HepG2 (cell line): ENCODE results near the gene CD44. TPM values are rescaled to one million over a fixed set of nuclear protein-coding genes. Genes with fewer than 3 reads are reported as not detected.

Experiments
- ATAC-seq: fragments of 200-7000 bp; cut with Tn5 transposase; 3 replicates; pipeline ENCODE4 v1.9.1; 2020; ENCODE audit warnings: mild to moderate bottlenecking, moderate library complexity
- BruUV-seq: library from RNA; stranded (reverse); fragments of 400-500 nt; replicated peaks from 2 replicates; lab custom pipeline; 2021; lab: Mats Ljungman, UMichigan
- CTCF ChIA-PET: fragments of 300-600 bp; formaldehyde crosslinking; extraction: SDS; loops from one replicate; lab custom pipeline; 2021; ENCODE audit warnings: low total read pairs, inconsistent platforms, low intra/inter-chr PET ratio; lab: Yijun Ruan, JAX
- POLR2A ChIA-PET: fragments of 350-600 bp; sonication (Branson Sonifier 250); formaldehyde crosslinking; loops from one replicate; lab custom pipeline; 2020; ENCODE audit warnings: antibody characterized with exemption, inconsistent platforms; lab: Yijun Ruan, JAX
- DNase-seq: peaks from one replicate; pipeline ENCODE4 v3.0.0-alpha.2; 2015; ENCODE audit warnings: low spot score
- FAIRE-seq: peaks from 3 replicates; lab custom pipeline; 2011; peaks lifted over from hg19 to GRCh38; lab: Jason Lieb, UNC
- H2AFZ ChIP-seq: one replicate; pipeline ENCODE4 v1.6.1; 2011; ENCODE audit warnings: low read length, inconsistent platforms
- H3K27ac ChIP-seq: fragments of 300-600 bp; 3 replicates; pipeline ENCODE4 v1.8.0; 2011; ENCODE audit warnings: mixed run types, mild to moderate bottlenecking, mixed read lengths, low read length, inconsistent platforms; ENCODE audit not compliant: insufficient read depth; ENCODE audit errors: extremely low read length
- H3K27me3 ChIP-seq, 2 experiments: fragments of 200-600 bp in 1 of 2; 2 replicates in 1 of 2; 3 replicates in 1 of 2; pipeline versions ENCODE4 v1.6.0 to v1.8.0; 2011; ENCODE audit warnings: low read length in 2 of 2, mild to moderate bottlenecking in 2 of 2, moderate library complexity in 2 of 2, inconsistent platforms in 1 of 2; ENCODE audit not compliant: insufficient read depth in 2 of 2, control insufficient read depth in 1 of 2
- H3K36me3 ChIP-seq, 2 experiments: fragments of 200-600 bp in 1 of 2; replicated peaks in 1 of 2; 2 replicates in 1 of 2; 3 replicates in 1 of 2; pipeline versions ENCODE4 v1.5.1 to v1.8.0; 2011; ENCODE audit warnings: low read length in 2 of 2, inconsistent platforms in 1 of 2; ENCODE audit not compliant: insufficient read depth in 2 of 2, control insufficient read depth in 1 of 2
- H3K4me1 ChIP-seq: 2 replicates; pipeline ENCODE4 v1.5.1; 2012; ENCODE audit warnings: low read length, inconsistent platforms; ENCODE audit not compliant: insufficient read depth
- H3K4me2 ChIP-seq: 2 replicates; pipeline ENCODE4 v1.6.0; 2011; ENCODE audit warnings: low read depth, low read length, inconsistent platforms
- H3K4me3 ChIP-seq, 3 experiments: fragments of 200-600 bp in 1 of 3; sonication (generic), shearing (Covaris generic) in 1 of 3; replicated peaks in 1 of 3; 2 replicates each; pipeline ENCODE4 v1.5.1; 2011 to 2016; ENCODE audit warnings: low read length in 3 of 3, inconsistent platforms in 2 of 3, low read depth in 2 of 3, mild to moderate bottlenecking in 2 of 3, control low read depth in 1 of 3, mixed read lengths in 1 of 3; ENCODE audit not compliant: insufficient read depth in 1 of 3
- H3K79me2 ChIP-seq: one replicate; pipeline ENCODE4 v1.6.1; 2011; ENCODE audit warnings: low read length, inconsistent platforms; ENCODE audit not compliant: insufficient read depth
- H3K9ac ChIP-seq: 2 replicates; pipeline ENCODE4 v1.6.0; 2011; ENCODE audit warnings: mild to moderate bottlenecking, low read depth, low read length, inconsistent platforms; ENCODE audit not compliant: insufficient read depth
- H3K9me3 ChIP-seq: 2 replicates; pipeline ENCODE4 v1.5.1; 2012; ENCODE audit warnings: mild to moderate bottlenecking, low read length
- H4K20me1 ChIP-seq: 2 replicates; pipeline ENCODE4 v1.6.0; 2011; ENCODE audit warnings: inconsistent platforms, mild to moderate bottlenecking, low read length, moderate library complexity; ENCODE audit not compliant: insufficient read depth
- ARNT ChIP-seq: fragments of 450-650 bp; IDR thresholded peaks from 2 replicates; pipeline ENCODE4 v1.6.1; 2017
- MEF2D ChIP-seq: sonication (generic); formaldehyde crosslinking; IDR thresholded peaks from 2 replicates; pipeline ENCODE4 v1.5.1; 2020; ENCODE audit warnings: mild to moderate bottlenecking, missing genetic modification reagents
- REST ChIP-seq, 2 experiments: IDR thresholded peaks; 2 replicates each; pipeline ENCODE4 v1.6.1; 2011 to 2012; ENCODE audit warnings: low read length in 2 of 2, borderline replicate concordance in 1 of 2, low read depth in 1 of 2, mild to moderate bottlenecking in 1 of 2, moderate library complexity in 1 of 2
- REXO4 ChIP-seq: sonication (generic); formaldehyde crosslinking; IDR thresholded peaks from 2 replicates; pipeline ENCODE4 v1.8.0; 2022; ENCODE audit warnings: missing genetic modification reagents, mild to moderate bottlenecking, borderline replicate concordance
- ZNF335 ChIP-seq: sonication (generic); formaldehyde crosslinking; IDR thresholded peaks from 2 replicates; pipeline ENCODE4 v1.4.0; 2020; ENCODE audit warnings: missing genetic modification reagents
- ZNF563 ChIP-seq: sonication (generic); formaldehyde crosslinking; IDR thresholded peaks from 2 replicates; pipeline ENCODE4 v1.8.0; 2022; ENCODE audit warnings: mild to moderate bottlenecking, moderate library complexity, missing genetic modification reagents
- ZNF75D ChIP-seq: sonication (generic); formaldehyde crosslinking; IDR thresholded peaks from 2 replicates; pipeline ENCODE4 v1.8.1; 2023; ENCODE audit warnings: missing genetic modification reagents, mild to moderate bottlenecking, borderline replicate concordance
- ZSCAN12 ChIP-seq: sonication (generic); formaldehyde crosslinking; IDR thresholded peaks from 2 replicates; pipeline ENCODE4 v1.9.0; 2021; ENCODE audit warnings: mild to moderate bottlenecking, missing genetic modification reagents
- WGBS: methylation state at CpG from one replicate; pipeline ENCODE4 v1.1.6; 2017; ENCODE audit warnings: low lambda C conversion rate; 5-methylcytosine and 5-hydroxymethylcytosine counted together
- in situ Hi-C: cut with HindIII; loops from 2 replicates; pipeline ENCODE4 v1.10.0; 2017; ENCODE audit warnings: low pct_unique_long_range_greater_than_20kb; ENCODE audit not compliant: extremely low pct_ligation_motif_present
- intact Hi-C: fragments of 100-400 bp; cut with micrococcal nuclease; formaldehyde crosslinking; loops from one replicate; pipeline ENCODE4 v1.10.0; 2022; ENCODE audit not compliant: unreplicated experiment
- polyA plus RNA-seq, 8 experiments: library from polyadenylated mRNA; depleted of rRNA in 3 of 8; stranded (reverse) in 7 of 8; unstranded in 1 of 8; fragments of >200 nt; fragmentation: Illumina TruSeq in 4 of 8; extraction: Trizol in 4 of 8; gene quantifications; 2 replicates each; pipeline versions ENCODE4 v1.2.1 to v1.2.3, GENCODE V29; 2011 to 2016; ENCODE audit warnings: low read depth in 4 of 8, missing spikeins in 1 of 8, mixed read lengths in 1 of 8; ENCODE audit not compliant: insufficient read depth in 1 of 8
- total RNA-seq, 5 experiments: library from RNA; depleted of rRNA; stranded (reverse); fragments of >200 nt; fragmentation: Illumina TruSeq; extraction: Trizol; gene quantifications; 2 replicates each; pipeline ENCODE4 v1.2.3, GENCODE V29; 2016; ENCODE audit warnings: low read depth in 1 of 5
- TF ChIP-seq, protein P1 (sequence below): sonication (generic); formaldehyde crosslinking; IDR thresholded peaks from 2 replicates; pipeline ENCODE4 v1.8.0; 2022; ENCODE audit warnings: missing genetic modification reagents, mild to moderate bottlenecking, borderline replicate concordance
- TF ChIP-seq, protein P2 (sequence below): sonication (generic); formaldehyde crosslinking; IDR thresholded peaks from 2 replicates; pipeline ENCODE4 v1.4.0; 2020; ENCODE audit warnings: missing genetic modification reagents
- TF ChIP-seq, protein P3 (sequence below): sonication (generic); formaldehyde crosslinking; IDR thresholded peaks from 2 replicates; pipeline ENCODE4 v1.4.0; 2020; ENCODE audit warnings: missing genetic modification reagents, mild to moderate bottlenecking, borderline replicate concordance
- TF ChIP-seq, protein P4 (sequence below): sonication (generic); formaldehyde crosslinking; IDR thresholded peaks from 2 replicates; pipeline ENCODE4 v1.5.0; 2020; ENCODE audit warnings: missing genetic modification reagents
- TF ChIP-seq, protein P5 (sequence below): IDR thresholded peaks from 2 replicates; pipeline ENCODE4 v1.4.0; 2020; ENCODE audit warnings: mild to moderate bottlenecking, missing genetic modification reagents

The CD44 gene
- total and polyA plus RNA-seq, 2 of the 13 experiments (the other 11 are each of a cell fraction or from before 2014, with no cell fraction given) = 0.02 to 0.11 TPM

- intact Hi-C loops (no loop called here), in situ Hi-C loops (no loop called here)
- POLR2A ChIA-PET = no interaction called here
- CTCF ChIA-PET = no interaction called here
- no peak overlapping the region for H2AFZ ChIP-seq
- H3K9ac ChIP-seq = no peak overlapping the region
- H3K27me3 ChIP-seq = peaks cover 4 to 46% of the 10 kb centered on the region in 2 experiments; a peak in 3 of 5 replicates
- H3K4me1 ChIP-seq = peaks cover 9% of the 10 kb centered on the region; the same call in 1 of the 2 replicates
- peak overlapping the region; percentile 36; the same call in 1 of the 2 replicates for H3K4me2 ChIP-seq
- no peaks in the 10 kb centered on the region for H3K9me3 ChIP-seq
- no peaks in the 10 kb centered on the region for H3K79me2 ChIP-seq
- no peaks in the 10 kb centered on the region for H3K36me3 ChIP-seq
- no peak overlapping the region for H3K4me3 ChIP-seq
- ATAC-seq (peak; percentile 51; the same call in 2 of the 3 replicates), FAIRE-seq (no peak), DNase-seq (no peak)
- no peaks in the 10 kb centered on the region for H4K20me1 ChIP-seq
- BruUV-seq = no TSS peak
- WGBS = 56% methylated on average over 1 of the region's 8 CpGs
- H3K27ac ChIP-seq = no peak overlapping the region
- TF ChIP-seq, protein P1, sequence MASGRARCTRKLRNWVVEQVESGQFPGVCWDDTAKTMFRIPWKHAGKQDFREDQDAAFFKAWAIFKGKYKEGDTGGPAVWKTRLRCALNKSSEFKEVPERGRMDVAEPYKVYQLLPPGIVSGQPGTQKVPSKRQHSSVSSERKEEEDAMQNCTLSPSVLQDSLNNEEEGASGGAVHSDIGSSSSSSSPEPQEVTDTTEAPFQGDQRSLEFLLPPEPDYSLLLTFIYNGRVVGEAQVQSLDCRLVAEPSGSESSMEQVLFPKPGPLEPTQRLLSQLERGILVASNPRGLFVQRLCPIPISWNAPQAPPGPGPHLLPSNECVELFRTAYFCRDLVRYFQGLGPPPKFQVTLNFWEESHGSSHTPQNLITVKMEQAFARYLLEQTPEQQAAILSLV (CRISPR knock-in tag) = no peak
- no peak for TF ChIP-seq ARNT
- no peak for TF ChIP-seq ZNF335 (CRISPR knock-in tag)
- no peak for TF ChIP-seq REXO4 (CRISPR knock-in tag)
- TF ChIP-seq, protein P2, sequence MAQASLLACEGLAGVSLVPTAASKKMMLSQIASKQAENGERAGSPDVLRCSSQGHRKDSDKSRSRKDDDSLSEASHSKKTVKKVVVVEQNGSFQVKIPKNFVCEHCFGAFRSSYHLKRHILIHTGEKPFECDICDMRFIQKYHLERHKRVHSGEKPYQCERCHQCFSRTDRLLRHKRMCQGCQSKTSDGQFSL = no peak
- no peak for TF ChIP-seq ZNF75D
- no peak for TF ChIP-seq MEF2D (CRISPR knock-in tag)
- no peak for TF ChIP-seq REST (IDR thresholded peaks at IDR 0.05; ENCODE audit: borderline replicate concordance in 1 of 2, low read depth in 1 of 2, low read length in 2 of 2)
- TF ChIP-seq, protein P3, sequence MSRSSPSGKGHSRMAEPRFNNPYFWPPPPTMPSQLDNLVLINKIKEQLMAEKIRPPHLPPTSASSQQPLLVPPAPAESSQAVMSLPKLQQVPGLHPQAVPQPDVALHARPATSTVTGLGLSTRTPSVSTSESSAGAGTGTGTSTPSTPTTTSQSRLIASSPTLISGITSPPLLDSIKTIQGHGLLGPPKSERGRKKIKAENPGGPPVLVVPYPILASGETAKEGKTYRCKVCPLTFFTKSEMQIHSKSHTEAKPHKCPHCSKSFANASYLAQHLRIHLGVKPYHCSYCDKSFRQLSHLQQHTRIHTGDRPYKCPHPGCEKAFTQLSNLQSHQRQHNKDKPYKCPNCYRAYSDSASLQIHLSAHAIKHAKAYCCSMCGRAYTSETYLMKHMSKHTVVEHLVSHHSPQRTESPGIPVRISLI (CRISPR knock-in tag) = no peak
- TF ChIP-seq ZNF563 (CRISPR knock-in tag) = no peak
- TF ChIP-seq, protein P4, sequence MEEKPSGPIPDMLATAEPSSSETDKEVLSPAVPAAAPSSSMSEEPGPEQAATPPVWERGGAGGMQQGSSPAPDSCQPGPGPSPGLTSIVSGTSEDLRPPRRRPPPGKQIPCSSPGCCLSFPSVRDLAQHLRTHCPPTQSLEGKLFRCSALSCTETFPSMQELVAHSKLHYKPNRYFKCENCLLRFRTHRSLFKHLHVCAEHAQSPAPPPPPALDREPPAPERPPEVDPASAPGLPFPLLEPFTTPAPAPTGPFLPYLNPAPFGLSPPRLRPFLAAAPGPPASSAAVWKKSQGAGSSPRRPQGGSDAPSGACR = no peak
- TF ChIP-seq, protein P5, sequence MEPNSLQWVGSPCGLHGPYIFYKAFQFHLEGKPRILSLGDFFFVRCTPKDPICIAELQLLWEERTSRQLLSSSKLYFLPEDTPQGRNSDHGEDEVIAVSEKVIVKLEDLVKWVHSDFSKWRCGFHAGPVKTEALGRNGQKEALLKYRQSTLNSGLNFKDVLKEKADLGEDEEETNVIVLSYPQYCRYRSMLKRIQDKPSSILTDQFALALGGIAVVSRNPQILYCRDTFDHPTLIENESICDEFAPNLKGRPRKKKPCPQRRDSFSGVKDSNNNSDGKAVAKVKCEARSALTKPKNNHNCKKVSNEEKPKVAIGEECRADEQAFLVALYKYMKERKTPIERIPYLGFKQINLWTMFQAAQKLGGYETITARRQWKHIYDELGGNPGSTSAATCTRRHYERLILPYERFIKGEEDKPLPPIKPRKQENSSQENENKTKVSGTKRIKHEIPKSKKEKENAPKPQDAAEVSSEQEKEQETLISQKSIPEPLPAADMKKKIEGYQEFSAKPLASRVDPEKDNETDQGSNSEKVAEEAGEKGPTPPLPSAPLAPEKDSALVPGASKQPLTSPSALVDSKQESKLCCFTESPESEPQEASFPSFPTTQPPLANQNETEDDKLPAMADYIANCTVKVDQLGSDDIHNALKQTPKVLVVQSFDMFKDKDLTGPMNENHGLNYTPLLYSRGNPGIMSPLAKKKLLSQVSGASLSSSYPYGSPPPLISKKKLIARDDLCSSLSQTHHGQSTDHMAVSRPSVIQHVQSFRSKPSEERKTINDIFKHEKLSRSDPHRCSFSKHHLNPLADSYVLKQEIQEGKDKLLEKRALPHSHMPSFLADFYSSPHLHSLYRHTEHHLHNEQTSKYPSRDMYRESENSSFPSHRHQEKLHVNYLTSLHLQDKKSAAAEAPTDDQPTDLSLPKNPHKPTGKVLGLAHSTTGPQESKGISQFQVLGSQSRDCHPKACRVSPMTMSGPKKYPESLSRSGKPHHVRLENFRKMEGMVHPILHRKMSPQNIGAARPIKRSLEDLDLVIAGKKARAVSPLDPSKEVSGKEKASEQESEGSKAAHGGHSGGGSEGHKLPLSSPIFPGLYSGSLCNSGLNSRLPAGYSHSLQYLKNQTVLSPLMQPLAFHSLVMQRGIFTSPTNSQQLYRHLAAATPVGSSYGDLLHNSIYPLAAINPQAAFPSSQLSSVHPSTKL (CRISPR knock-in tag) = no peak
- TF ChIP-seq ZSCAN12 = no peak
Measured at GRCh38 chr11:35139722-35140282, 831 bp downstream of the CD44 start.
